Measurements from ENCODE around the gene FHL2. TPM values are rescaled to one million over a fixed set of nuclear protein-coding genes. Genes with fewer than 3 reads are reported as not detected.

The FHL2 gene
- total RNA-seq, 2 experiments from 2014 or later, result not detected

- Histone ChIP-seq H3K4me2 (ENCODE audit: low read length) (no peak overlapping the region), H2AFZ (ENCODE audit: low read length) (no peak overlapping the region), H3K9me2 (ENCODE audit: insufficient read depth, low read length) (no peaks in the 10 kb centered on the region), H3K4me3 (ENCODE audit: low read depth, low read length, poor library complexity, severe bottlenecking) (no peak overlapping the region), H3K9me3 (ENCODE audit: low read length) (no peaks in the 10 kb centered on the region), H3K36me3 (ENCODE audit: insufficient read depth, low read length) (no peaks in the 10 kb centered on the region), H4K20me1 (ENCODE audit: insufficient read depth, low read length) (no peaks in the 10 kb centered on the region), H3K27ac (ENCODE audit: low read depth, low read length, poor library complexity, severe bottlenecking) (no peak overlapping the region), H3K79me2 (ENCODE audit: insufficient read depth, low read depth, low read length) (no peaks in the 10 kb centered on the region), H3K4me1 (ENCODE audit: insufficient read depth, low read length, poor library complexity, severe bottlenecking) (no peaks in the 10 kb centered on the region)
- no peak for DNase-seq (ENCODE audit: low spot score)
- POLR2A ChIA-PET, result interaction anchor here (0.6 kb wide), 1 partner anchor 79 kb away, joined by 3 read pairs; no protein-coding TSS in a partner anchor
- no peak for TF ChIP-seq EZH2phosphoT487 (IDR thresholded peaks at IDR 0.05; ENCODE audit: borderline replicate concordance, low read depth, low read length)
- TF ChIP-seq, protein P1, sequence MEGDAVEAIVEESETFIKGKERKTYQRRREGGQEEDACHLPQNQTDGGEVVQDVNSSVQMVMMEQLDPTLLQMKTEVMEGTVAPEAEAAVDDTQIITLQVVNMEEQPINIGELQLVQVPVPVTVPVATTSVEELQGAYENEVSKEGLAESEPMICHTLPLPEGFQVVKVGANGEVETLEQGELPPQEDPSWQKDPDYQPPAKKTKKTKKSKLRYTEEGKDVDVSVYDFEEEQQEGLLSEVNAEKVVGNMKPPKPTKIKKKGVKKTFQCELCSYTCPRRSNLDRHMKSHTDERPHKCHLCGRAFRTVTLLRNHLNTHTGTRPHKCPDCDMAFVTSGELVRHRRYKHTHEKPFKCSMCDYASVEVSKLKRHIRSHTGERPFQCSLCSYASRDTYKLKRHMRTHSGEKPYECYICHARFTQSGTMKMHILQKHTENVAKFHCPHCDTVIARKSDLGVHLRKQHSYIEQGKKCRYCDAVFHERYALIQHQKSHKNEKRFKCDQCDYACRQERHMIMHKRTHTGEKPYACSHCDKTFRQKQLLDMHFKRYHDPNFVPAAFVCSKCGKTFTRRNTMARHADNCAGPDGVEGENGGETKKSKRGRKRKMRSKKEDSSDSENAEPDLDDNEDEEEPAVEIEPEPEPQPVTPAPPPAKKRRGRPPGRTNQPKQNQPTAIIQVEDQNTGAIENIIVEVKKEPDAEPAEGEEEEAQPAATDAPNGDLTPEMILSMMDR (conservative IDR thresholded peaks at IDR 0.05; ENCODE audit: low read length), result no peak
- intact Hi-C loops (cut with micrococcal nuclease; ENCODE audit: unreplicated experiment), result no loop called here
- BruUV-seq (replicated peaks), result no TSS peak
- CTCF ChIA-PET (ENCODE audit: unreplicated experiment), result no interaction called here
Observed at GRCh38 chr2:105379741-105380186, 19.1 kb downstream of the FHL2 start.

DNA sequence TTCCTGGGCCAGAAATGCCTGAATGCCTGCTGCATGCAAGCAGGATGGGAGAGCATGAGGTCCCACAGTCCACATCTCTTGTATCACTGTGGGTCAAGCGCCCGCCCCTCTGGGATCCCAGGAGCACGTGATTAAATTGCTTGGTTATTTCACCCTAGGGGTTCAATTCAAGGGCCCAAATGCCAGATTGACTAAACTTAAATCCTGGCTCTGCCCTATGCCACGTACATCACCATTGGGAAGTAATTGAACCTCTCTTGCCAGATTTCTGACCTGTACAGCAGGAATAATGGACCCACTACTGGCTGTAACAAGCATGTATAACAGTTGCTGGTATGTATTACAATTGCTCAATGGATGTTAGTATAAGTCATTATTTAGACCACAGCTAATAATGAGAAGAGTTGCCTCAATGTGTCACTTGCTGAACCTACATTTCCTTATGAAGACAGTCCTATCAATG, 19.9 kb downstream of the FHL2 start:
- TF ChIP-seq, protein P1 (conservative IDR thresholded peaks at IDR 0.05; ENCODE audit: low read length), result no peak
- TF ChIP-seq EZH2phosphoT487 (IDR thresholded peaks at IDR 0.05; ENCODE audit: borderline replicate concordance, low read depth, low read length), result no peak
- no peaks in the 10 kb centered on the region for H3K36me3 ChIP-seq (ENCODE audit: insufficient read depth, low read length)
- DNase-seq (ENCODE audit: low spot score), result no peak
- no peaks in the 10 kb centered on the region for H3K9me3 ChIP-seq (ENCODE audit: low read length)
- no peak overlapping the region for H3K27ac ChIP-seq (ENCODE audit: low read depth, low read length, poor library complexity, severe bottlenecking)
- H3K79me2 ChIP-seq (ENCODE audit: insufficient read depth, low read depth, low read length), result no peaks in the 10 kb centered on the region
- BruUV-seq (replicated peaks), result no TSS peak
- no peaks in the 10 kb centered on the region for H4K20me1 ChIP-seq (ENCODE audit: insufficient read depth, low read length)
- ChIA-PET CTCF (ENCODE audit: unreplicated experiment) (no interaction called here), POLR2A (no interaction called here)
- H3K9me2 ChIP-seq (ENCODE audit: insufficient read depth, low read length), result no peaks in the 10 kb centered on the region
- no peaks in the 10 kb centered on the region for H3K4me1 ChIP-seq (ENCODE audit: insufficient read depth, low read length, poor library complexity, severe bottlenecking)
- intact Hi-C loops (cut with micrococcal nuclease; ENCODE audit: unreplicated experiment), result no loop called here
- H2AFZ ChIP-seq (ENCODE audit: low read length), result no peak overlapping the region
- no peak overlapping the region for H3K4me2 ChIP-seq (ENCODE audit: low read length)
- H3K4me3 ChIP-seq (ENCODE audit: low read depth, low read length, poor library complexity, severe bottlenecking), result no peak overlapping the region

DNA sequence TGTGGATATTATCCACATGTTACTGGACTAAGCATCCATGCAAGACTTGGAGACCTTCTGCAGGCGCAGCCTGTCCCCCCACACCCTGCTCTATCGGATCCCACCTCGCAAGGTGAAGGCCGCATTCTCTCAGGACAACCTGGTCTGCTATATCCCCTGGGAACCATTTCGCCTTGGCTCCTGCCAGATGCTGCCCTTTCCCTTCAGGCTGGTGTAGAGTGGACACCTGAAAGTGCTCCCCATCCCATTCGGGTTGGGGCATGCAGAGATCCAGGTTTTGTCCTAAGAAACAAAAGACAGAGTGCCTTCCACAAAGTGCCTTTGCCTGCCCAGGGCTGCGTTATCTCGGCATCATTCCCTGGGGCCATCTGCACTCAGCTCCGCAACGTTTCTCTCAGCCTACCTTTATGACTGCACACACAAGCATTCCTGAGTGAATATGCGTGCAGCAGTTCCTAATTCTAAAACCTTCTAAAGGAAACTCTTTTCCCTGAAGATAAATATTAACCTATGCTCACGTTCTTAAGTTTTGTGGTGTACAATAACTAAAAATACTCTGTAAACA, 20.5 kb downstream of the FHL2 start:
- H3K9me3 ChIP-seq (ENCODE audit: low read length), result no peaks in the 10 kb centered on the region
- no peak overlapping the region for H3K4me3 ChIP-seq (ENCODE audit: low read depth, low read length, poor library complexity, severe bottlenecking)
- POLR2A ChIA-PET, result no interaction called here
- no TSS peak for BruUV-seq (replicated peaks)
- CTCF ChIA-PET (ENCODE audit: unreplicated experiment), result no interaction called here
- no peaks in the 10 kb centered on the region for H3K79me2 ChIP-seq (ENCODE audit: insufficient read depth, low read depth, low read length)
- no peak overlapping the region for H3K27ac ChIP-seq (ENCODE audit: low read depth, low read length, poor library complexity, severe bottlenecking)
- H3K9me2 ChIP-seq (ENCODE audit: insufficient read depth, low read length), result no peaks in the 10 kb centered on the region
- H2AFZ ChIP-seq (ENCODE audit: low read length), result no peak overlapping the region
- TF ChIP-seq, protein P1 (conservative IDR thresholded peaks at IDR 0.05; ENCODE audit: low read length), result no peak
- TF ChIP-seq EZH2phosphoT487 (IDR thresholded peaks at IDR 0.05; ENCODE audit: borderline replicate concordance, low read depth, low read length), result no peak
- no peak overlapping the region for H3K4me2 ChIP-seq (ENCODE audit: low read length)
- DNase-seq (ENCODE audit: low spot score), result no peak
- no peaks in the 10 kb centered on the region for H4K20me1 ChIP-seq (ENCODE audit: insufficient read depth, low read length)
- intact Hi-C loops (cut with micrococcal nuclease; ENCODE audit: unreplicated experiment), result no loop called here
- no peaks in the 10 kb centered on the region for H3K36me3 ChIP-seq (ENCODE audit: insufficient read depth, low read length)
- H3K4me1 ChIP-seq (ENCODE audit: insufficient read depth, low read length, poor library complexity, severe bottlenecking), result no peaks in the 10 kb centered on the region

Data from OCI-LY7 (cell line).